GM10248 (cell line): ENCODE measurements around the gene HELZ.

Experiments
- CTCF ChIA-PET: fragments of 300-600 bp; sonication (Branson Sonifier 250); formaldehyde crosslinking; extraction: SDS; loops from one replicate; lab custom pipeline; 2021; ENCODE audit warnings: antibody characterized with exemption; lab: Yijun Ruan, JAX
- POLR2A ChIA-PET: fragments of 350-650 bp; sonication (Branson Sonifier 250); formaldehyde crosslinking; extraction: SDS; loops from one replicate; lab custom pipeline; 2020; ENCODE audit warnings: antibody characterized with exemption; lab: Yijun Ruan, JAX
- DNase-seq: peaks from one replicate; pipeline ENCODE4 v3.0.0; 2012; ENCODE audit errors: extremely low spot score
- CTCF ChIP-seq: IDR thresholded peaks from 2 replicates; pipeline ENCODE4 v1.5.1; 2012; ENCODE audit warnings: mild to moderate bottlenecking, low read depth; ENCODE audit errors: extremely low read depth, missing control alignments, control extremely low read depth

HELZ gene

GRCh38 chr17:67266496-67266895 lies 21.5 kb upstream of the HELZ start:
- ChIA-PET CTCF (no interaction called here), POLR2A (no interaction called here)
- DNase-seq: no peak
- TF ChIP-seq CTCF: no peak

GRCh38 chr17:67265436-67266019 lies 20.5 kb upstream of the HELZ start:
- ChIA-PET CTCF (no interaction called here), POLR2A (no interaction called here)
- DNase-seq: no peak
- TF ChIP-seq CTCF: no peak

- ChIA-PET POLR2A (no interaction called here), CTCF (interaction anchor here (0.8 to 1.8 kb wide), 3 partner anchors 10 to 31 kb away, joined by 4 to 6 read pairs (median 4); no protein-coding TSS in a partner anchor)
- TF ChIP-seq CTCF: no peak
Measured at GRCh38 chr17:67262435-67263117, 17.6 kb upstream of the HELZ start.

GRCh38 chr17:67260170-67260987 lies 15.4 kb upstream of the HELZ start:
- POLR2A ChIA-PET: no interaction called here
- no peak for DNase-seq
- no peak for TF ChIP-seq CTCF
- CTCF ChIA-PET: no interaction called here

More at GRCh38 chr17:67262435-67263117, 17.6 kb upstream of the HELZ start:
- no peak for DNase-seq

GRCh38 chr17:67258821-67259468 lies 13.9 kb upstream of the HELZ start:
- ChIA-PET POLR2A (no interaction called here), CTCF (interaction anchor here (1.0 to 1.3 kb wide), 2 partner anchors 10 to 13 kb away, joined by 3 read pairs; no protein-coding TSS in a partner anchor)
- no peak for TF ChIP-seq CTCF
- no peak for DNase-seq
